SIG-M5 (cell line): Measurements from ENCODE around the gene WWTR1.

Experiments used
- DNase-seq: peaks from one replicate; lab custom pipeline; 2025; lab: John Stamatoyannopoulos, UW

Gene WWTR1

GRCh38 chr3:149621218-149622005 lies 36.4 kb downstream of the WWTR1 start:
- DNase-seq, result no peak

GRCh38 chr3:149620291-149621020 lies 37.4 kb downstream of the WWTR1 start:
- DNase-seq, result no peak

GRCh38 chr3:149619136-149619535 lies 38.7 kb downstream of the WWTR1 start:
- DNase-seq, result no peak

- no peak for DNase-seq
Observed at GRCh38 chr3:149618151-149619123, 39.4 kb downstream of the WWTR1 start.

GRCh38 chr3:149615731-149616221 lies 42.0 kb downstream of the WWTR1 start:
- DNase-seq, result no peak

- no peak for DNase-seq
Observed at GRCh38 chr3:149613988-149614387, 43.8 kb downstream of the WWTR1 start.

- no peak for DNase-seq
Observed at GRCh38 chr3:149612456-149612855, 45.4 kb downstream of the WWTR1 start.

GRCh38 chr3:149611149-149611548 lies 46.7 kb downstream of the WWTR1 start:
- no peak for DNase-seq

- no peak for DNase-seq
Observed at GRCh38 chr3:149610351-149611105, 47.3 kb downstream of the WWTR1 start.

- DNase-seq, result no peak
Observed at GRCh38 chr3:149609595-149609994, 48.2 kb downstream of the WWTR1 start.

GRCh38 chr3:149608987-149609386 lies 48.8 kb downstream of the WWTR1 start:
- no peak for DNase-seq

- DNase-seq, result no peak
Observed at GRCh38 chr3:149605902-149606301, 51.9 kb downstream of the WWTR1 start.

- DNase-seq, result no peak
Observed at GRCh38 chr3:149604125-149604875, 53.5 kb downstream of the WWTR1 start.

GRCh38 chr3:149603126-149604074 lies 54.4 kb downstream of the WWTR1 start:
- DNase-seq, result no peak

- DNase-seq, result no peak
Observed at GRCh38 chr3:149600634-149601033, 57.2 kb downstream of the WWTR1 start.

- no peak for DNase-seq
Observed at GRCh38 chr3:149599236-149599635, 58.6 kb downstream of the WWTR1 start.

- no peak for DNase-seq
Observed at GRCh38 chr3:149596134-149596770, 61.6 kb downstream of the WWTR1 start.

GRCh38 chr3:149593418-149594160 lies 64.2 kb downstream of the WWTR1 start:
- no peak for DNase-seq
